HT-29 (cell line): ENCODE results near the gene NIN. TPM values are rescaled to one million over a fixed set of nuclear protein-coding genes. Genes with fewer than 3 reads are reported as not detected.
"Not testable (repeated sequence)": the region's sequence is repeated elsewhere in the genome, so short reads cannot be mapped to it uniquely, and the experiment has no call there.

Experiments used
- DNase-seq: peaks from one replicate; pipeline ENCODE4 v3.0.0-alpha.2; 2015; ENCODE audit warnings: low spot score
- total RNA-seq: library from RNA; depleted of rRNA; stranded (reverse); fragments of >200 nt; shearing (Covaris generic); gene quantifications from 2 replicates; pipeline ENCODE4 v1.2.3, GENCODE V29; 2014

NIN gene
- total RNA-seq, 1 experiment from 2014 or later, result 5.9 TPM

DNA sequence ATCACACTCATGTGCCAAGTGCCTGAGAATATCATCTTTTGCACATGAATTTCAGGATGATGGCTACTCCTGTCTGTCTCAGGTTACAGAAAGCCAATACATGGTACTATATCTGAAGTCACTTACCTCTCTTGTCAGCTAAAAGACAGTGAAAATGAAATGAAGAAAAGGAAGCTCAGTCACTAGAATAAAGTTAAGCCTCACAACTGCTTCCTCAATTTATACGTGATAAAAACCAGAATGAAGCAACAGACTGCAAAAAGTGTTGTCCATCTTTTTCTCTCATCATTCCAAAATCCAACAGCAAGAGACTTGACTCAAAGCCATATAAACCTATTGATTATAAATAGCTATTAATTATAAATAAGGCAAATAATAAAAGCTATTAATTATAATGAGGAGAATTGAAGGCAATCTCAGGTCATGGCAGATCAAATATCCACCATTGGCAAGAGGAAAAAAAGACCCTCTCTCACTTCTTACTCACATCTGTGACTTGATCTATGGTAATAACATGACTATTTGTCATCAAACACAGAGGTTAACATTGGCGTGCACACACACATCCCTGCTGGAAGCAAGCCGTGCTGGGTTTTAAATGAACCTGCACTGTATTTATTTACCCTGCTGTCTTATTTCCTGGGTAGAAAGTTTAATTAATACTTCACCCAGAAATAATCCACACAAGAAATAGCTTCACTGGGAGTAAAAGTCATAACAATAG lies 10.0 kb downstream of the NIN start:
- DNase-seq, result no peak

DNA sequence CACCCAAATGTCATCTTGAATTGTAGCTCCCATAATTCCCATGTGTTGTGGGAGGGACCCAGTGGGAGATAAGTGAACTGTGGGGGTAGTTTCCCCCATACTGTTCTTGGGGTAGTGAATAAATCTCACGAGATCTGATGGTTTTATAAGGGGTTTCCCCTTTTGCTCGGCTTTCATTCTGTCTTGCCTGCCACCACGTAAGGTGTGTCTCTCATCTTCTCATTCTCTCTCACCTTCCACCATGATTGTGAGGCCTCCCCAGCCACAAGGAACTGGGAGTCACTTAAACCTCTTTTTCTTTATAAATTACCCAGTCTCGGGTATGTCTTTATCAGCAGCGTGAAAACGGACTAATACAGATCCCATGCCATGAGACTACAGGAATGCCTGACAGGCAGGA lies 11.7 kb downstream of the NIN start:
- DNase-seq, result not testable (repeated sequence)

DNA sequence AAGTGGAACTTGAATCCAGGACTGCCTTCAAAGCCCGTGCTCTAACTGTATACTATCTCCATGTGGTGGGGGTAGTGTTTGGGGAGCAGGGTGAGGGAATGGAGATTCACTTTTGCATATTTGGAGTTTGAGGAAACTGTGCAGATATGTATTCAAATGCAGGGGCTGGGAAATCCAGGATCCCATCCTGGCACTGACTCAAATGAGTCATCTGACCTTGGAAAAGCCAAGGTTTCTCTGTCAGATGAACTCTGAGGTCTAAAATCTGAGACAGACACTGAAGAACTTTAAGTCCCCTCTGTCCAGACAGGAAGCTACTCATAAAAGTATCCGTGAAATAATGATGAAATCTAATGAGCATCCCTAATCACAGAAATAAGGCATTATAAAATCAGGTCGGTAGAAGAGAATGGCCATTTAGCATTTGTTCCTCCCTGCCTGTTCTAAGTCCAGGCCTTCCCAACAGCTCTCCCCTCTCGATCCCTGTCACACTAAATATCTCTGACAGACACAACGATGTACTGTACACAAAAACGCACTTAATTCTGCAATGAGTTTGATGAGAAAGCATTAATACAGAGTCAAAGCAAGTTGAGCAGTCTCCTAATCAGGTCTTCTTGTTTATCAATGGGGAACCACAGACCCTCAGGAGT lies 14.4 kb downstream of the NIN start:
- DNase-seq, result no peak

DNA sequence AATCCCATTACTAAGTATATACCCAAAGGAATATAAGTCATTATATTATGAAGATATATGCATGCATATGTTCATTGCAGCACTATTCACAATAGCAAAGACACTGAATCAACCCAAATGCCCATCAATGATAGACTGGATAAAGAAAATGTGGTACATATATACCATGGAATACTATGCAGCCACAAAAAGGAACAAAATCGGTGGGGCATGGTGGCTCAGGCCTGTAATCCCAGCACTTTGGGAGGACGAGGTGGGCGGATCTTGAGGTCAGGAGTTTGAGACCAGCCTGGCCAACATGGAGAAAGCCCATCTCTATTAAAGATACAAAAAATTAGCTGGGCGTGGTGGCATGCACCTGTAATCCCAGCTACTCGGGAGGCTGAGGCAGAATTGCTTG lies 15.4 kb downstream of the NIN start:
- not testable (repeated sequence) for DNase-seq

DNA sequence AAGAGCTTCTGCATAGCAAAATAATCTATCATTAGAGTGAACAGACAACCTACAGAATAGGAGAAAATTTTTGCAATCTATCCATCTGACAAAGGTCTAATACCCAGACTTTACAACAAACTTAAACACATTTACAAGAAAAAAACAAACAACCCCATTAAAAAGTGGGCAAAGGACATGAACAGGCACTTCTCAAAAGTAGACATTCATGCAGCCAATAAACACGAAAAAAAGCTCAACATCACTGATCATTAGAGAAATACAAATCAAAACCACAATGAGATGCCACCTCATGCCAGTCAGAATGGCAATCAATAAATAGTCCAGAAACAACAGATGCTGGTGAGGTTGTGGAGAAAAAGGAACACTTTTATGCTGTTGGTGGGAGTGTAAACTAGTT lies 15.9 kb downstream of the NIN start:
- not testable (repeated sequence) for DNase-seq

DNA sequence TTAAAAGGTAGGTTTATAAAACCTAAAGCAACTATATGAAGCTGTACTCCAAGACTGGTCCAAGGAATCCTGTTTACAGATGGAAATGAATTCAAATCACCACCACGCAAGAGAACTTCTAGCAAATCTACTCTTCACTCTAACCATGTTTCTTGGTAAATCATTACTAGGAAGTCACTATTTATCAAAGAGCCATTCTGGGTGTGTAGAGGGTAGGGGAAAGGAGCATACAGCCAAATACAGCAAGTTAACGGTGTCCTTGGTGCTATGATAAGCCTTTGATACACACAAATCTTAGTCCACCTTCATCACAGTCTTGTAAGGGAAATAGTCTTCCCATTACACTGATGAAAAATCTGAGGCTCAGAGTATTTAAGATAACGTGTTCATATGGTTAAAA lies 16.8 kb downstream of the NIN start:
- DNase-seq, result no peak

DNA sequence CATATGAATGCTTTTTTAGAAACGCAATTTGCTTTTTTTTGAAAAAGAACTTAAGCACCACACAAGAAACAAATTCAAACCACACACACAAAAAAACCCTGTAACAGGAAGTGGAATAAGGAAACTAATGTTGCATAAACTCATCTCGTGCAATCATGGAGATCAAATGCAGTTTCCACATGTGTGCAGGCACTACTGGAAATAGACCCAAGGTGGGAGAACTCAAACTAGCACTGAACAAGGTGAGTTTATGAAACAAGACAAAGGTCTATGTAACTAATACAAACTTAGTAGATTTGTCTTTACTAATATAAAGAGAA lies 17.5 kb downstream of the NIN start:
- DNase-seq, result no peak

DNA sequence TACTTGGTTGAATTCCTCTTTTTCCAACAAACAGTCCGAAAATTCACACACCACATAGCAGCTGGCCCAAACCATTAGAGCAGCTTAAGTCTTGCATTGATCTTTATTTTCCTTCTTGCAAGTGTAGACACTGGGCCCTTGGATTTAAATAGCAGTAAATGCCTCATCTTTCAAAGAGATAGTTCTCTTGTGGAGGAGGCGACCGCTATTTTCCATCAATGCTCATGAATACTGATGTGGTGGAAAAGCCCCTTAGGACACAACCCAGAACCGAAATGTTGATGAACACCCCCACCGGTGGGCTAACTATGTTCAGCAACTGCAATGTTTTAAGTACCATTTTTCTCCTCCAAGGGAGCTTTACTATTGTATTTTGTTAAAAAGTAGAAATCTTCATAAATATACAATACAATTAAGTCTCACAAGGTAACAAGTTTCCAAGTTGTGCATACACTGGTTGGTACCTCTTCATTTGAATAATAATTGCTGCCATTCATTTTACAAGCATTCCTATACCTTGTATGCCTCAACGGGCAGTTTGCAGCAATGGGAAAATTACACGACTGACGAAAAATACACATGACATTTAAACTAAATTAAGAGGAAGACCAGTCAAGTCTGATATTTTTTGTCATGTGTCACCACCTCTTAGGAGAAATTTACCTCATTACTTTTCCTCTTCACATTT lies 18.0 kb downstream of the NIN start:
- no peak for DNase-seq

DNA sequence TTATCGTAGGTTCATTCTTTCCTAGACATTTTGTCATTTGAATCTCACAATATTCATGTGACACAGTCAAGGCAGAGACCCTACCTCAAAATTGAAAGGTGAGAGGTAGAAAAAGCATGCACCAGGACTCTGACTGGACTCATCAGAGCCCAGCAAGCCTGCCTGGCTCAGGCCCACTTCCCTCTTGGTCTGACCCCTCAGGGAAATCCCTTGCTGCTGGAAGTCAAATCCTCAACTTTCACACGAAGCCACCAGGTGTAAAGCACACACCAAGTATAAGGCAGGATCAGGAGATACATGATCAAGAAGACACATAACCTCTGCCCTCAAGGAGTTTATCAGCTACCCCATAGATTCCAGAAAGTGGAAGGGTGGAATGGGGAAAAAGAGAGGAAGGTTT lies 18.8 kb downstream of the NIN start:
- DNase-seq, result no peak

DNA sequence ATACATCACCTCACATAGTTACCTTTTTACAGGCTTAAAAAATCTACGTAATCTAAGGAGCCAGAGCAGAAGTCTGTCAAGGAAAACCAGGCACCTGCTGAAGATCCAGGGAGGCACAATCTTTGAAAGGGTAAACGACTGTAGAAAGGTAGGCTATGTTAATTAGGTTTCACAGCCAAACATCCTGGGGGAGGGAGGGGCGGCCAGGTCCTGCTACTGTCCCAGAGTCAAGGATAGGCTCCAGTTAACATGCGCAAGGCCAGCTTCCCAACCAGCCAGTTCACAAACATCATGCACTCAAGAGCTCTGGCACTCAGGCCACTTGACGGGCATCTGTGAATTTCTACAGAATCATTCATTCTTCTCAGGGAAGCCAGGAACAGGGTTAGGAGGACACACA lies 22.9 kb downstream of the NIN start:
- no peak for DNase-seq

DNA sequence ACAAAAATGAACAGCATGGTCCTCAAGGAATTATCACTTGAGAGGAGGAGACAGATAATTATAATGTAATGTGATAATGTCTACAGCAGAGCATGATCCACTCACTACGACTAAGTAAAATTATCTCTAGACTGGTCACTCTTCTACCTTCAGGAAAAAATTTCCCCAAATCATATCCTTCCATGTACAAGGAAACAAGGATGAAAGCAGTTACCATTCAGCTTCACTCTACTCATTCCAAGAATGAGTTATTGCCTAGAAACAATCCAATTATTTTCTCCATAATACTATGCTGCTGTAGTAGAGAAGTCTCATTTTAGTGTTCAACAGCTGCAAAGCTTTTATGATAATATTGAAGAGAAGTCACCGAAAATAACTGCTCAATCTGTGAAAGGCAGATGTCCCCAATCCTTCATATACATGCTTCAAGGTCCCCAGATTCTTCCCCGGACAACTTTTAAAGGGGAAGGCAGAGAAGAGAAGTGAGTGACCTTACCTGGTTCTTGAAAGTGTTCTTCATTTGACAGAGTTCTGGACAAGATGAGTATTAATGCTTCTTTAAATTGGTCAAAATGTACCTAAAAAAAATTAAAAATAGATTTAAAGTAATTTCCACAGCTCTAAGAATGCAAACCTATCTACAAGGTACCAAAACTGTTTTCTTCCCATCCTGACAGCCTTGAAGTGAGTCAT lies 24.6 kb downstream of the NIN start:
- no peak for DNase-seq

DNA sequence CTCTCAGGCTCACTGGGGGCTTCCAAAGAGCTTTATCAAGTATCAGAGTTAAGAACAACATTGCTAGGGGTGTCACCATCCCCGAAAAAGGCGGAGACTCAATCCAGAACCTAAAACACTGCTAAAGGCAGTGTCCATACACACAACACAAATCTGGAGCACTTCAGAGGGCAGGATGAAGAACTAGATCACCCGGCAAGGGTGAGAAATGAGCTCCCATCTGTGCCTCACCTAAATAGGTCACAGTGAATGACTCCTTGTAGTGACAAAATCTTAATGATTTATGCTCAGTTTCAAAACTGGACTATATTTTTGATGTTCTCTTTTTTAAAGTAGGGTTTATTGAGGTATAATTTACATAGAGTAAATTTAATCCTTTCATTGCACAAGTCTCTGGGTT lies 25.6 kb downstream of the NIN start:
- no peak for DNase-seq

DNA sequence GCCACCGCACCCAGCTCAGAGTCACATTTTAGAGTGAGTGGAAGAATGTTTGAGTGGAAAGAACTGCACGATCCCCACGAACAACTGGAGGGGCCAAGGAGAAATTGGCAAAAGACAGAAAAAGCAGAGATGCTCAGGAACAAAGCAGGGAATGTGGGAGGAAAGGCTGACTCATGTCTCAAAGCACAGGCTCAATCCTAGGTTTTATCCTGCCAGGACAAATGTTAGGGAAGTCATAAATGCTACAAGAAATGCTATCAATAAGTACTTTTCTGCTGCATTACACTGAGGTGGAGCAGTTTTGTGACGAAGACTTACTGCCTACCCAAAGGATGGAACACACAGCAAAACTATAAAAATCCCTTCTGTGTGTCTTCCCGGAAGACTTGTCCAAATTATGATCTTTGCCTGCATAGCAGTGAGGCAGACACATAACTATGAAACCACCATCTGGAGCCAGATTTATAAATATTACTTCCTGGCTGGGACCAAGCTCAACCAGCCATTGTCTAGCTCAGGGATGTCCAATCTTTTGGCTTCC lies 26.7 kb downstream of the NIN start:
- DNase-seq, result no peak

DNA sequence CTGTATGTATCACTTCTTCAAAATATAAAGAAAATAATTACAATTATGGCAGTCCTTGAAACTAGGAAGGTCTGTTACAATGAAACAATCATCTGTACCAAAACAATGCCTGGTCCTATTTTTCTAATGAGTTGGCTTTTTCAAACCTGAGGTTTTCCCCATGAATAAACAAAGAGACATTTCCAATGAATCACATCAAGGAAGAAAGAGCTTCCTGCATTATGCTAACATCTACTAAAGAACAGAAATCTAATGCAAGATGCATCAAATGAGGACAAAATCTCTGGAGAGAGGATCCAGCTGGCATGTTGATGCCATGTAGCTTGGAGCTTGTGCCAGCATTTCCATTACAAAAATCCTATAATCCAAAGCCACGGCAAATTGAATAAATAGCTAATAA lies 29.3 kb downstream of the NIN start:
- DNase-seq, result no peak

DNA sequence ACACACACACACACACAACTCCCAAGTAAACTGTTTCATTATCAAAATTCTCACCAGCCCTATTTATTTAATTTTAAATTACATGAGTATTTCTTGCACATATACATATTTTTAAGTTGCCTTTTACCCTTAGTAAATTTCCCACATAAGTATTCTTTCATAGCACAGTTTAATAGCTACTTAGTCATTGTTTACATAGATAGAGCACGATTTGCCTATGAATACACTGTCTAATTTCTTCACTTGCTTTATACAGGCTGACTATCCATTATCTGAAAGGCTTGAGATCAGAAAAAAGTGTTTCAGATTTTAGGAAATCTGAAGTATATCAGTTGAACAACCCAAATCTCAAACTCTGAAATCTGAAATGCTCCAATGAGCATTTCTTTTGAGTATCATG lies 30.9 kb downstream of the NIN start:
- DNase-seq, result peak; percentile 4

DNA sequence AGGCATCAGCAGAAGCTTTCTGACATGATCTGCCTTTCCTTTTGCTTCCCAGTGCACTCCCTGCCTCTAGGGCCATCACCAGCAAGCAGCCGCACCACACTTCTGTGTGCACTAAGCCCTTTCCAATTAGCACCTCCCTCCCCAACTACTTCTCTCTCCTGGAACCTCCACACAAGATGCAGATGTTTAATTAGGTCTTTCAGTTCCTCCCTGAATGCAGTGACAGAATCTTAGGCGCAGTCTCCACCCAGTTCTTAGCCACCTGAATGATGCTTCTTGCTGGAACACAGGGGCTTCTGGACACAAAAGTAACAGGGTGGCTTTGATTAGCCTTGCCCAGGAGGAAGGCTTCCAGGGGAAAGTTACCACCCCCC lies 32.9 kb downstream of the NIN start:
- no peak for DNase-seq

DNA sequence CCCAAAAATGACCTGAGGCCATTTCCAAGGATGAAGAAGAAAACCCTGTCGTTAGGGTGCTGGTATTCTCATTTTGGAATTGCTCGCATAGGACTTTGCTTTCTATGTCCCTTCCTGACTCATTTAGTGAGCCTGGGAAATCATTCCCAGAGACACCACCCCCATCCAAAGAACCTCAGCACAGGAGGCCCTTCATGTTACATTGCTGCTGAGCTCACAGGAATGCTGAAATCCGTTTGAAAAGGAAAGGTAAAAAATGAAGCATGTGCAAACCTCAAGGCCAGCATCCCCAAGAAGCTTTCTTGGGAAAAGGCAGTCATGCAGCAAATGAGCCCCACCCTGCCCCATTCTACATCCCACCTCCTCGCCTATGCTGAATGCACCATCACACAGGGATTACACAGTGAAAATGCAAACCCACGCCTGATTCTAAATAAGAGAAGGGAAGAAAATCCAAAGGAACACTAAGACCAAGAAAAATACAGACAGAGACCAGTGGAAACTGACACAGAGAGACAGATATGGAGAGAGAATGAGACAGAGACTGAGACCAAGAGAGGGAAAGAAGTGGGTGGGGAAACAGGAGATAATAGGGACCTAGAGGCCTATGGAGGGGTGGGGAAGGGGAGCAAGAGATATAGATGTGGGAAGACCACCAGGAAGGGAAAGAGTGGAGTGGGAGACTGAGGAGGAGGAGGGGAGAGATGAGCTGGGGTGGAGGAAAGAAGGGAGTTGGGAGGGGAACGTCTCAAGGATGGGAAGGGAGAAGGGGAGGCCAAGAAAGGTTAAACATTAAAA lies 33.5 kb downstream of the NIN start:
- DNase-seq, result no peak

DNA sequence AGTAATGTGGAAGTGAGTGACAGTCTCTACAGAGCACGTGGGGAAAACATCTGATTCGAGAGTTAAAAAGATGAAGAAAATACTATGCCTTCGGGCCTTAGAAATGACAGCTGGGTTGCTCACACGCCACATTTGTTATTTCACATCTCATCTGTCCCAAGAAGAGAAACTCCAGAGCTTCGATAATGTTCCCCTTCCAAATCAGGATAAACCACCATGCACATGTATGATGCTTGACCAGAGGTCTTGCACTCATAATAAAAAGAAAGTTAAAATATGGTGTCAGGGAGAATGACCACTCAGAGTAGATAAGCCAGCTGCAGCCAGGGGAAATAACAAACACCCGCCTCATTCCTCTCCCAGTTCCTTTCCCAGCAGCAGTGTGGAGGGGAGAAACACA lies 34.6 kb downstream of the NIN start:
- no peak for DNase-seq

DNA sequence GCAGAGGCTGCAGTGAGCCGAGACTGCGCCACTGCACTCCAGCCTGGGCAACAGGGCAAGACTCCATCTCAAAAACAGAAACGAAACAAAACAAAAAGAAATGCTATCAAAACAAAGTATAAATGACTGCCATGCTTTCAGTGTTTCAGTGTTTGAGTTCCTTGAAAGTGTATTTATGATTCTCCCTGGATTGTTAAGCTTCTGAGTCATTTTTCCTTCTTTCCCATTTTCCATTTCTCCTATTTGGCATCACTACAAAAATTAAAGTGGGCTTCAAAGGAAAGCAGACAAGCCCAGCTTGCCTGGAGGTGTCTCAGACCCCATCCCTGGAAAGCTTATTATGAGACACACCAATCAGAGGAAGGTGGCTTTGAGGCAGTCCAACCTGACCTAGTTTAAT lies 35.1 kb downstream of the NIN start:
- DNase-seq, result no peak

DNA sequence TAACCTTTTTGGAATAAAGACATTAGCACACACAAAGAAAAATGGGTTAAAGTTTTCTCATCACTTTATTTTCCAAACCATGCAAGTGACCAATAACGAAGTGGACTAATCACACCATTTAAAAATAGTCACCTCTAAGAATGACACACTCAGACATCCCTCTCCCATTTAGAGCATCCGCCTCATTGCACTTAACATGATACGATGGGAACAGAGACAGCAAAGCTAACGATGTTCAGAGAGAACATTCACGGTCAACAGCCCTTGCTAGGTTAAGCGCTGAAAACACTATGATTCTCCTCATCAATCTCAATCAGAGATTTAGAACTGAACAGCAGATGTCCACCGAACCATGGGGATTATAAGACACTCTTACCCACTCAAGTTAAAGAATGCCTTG lies 35.8 kb downstream of the NIN start:
- no peak for DNase-seq

DNA sequence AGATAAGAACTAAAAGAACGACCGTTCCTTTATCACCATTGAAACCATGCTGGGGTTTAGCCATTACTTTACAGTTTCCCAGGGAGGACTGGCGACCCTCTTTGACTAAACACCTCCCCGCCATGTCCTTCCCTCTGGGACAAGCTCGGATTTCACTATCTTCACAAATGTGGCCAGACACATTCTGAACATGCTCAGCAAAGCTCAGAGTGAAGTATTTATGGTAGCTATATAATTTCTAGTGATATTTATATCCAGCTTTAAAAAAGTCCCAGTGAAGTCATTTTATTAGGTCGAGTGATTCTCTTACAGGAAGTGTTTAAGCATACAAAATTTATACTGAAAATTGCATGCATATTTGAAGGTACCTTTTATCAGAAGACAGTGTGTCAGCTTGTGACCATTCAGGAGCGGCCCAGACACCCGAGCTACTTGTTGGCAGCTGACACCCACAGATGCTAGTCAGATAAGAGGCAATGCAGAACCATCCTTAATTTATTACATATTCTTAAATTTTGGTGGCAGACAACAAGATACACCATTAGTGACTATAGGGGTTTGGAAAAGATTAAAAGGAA lies 36.8 kb downstream of the NIN start:
- no peak for DNase-seq
